Measurements from ENCODE around the gene PODNL1. TPM values are rescaled to one million over a fixed set of nuclear protein-coding genes. Genes with fewer than 3 reads are reported as not detected.

Gene PODNL1
- total and polyA plus RNA-seq, 10 of the 15 experiments (the other 5 are each of a cell fraction or from before 2014, with no cell fraction given) = 0.04 to 0.44 TPM; not detected in 8

GRCh38 chr19:13952154-13952930 is 14.1 kb upstream of the PODNL1 start, which contains the start of gene DCAF15 (continued):
- no peak for TF ChIP-seq SMAD1 (IDR thresholded peaks at IDR 0.05; ENCODE audit: low read depth, partially characterized antibody)
- TF ChIP-seq EGR1 (IDR thresholded peaks at IDR 0.05; ENCODE audit: borderline replicate concordance in 1 of 2, low read depth in 2 of 2, low read length in 2 of 2) = peak in 1 of 2 experiments; percentile 69; a peak in 1 of 3 replicates
- peak; percentile 96 for TF ChIP-seq KLF5 (IDR thresholded peaks at IDR 0.05; ENCODE audit: partially characterized antibody)
- TF ChIP-seq BCL11A (IDR thresholded peaks at IDR 0.05; ENCODE audit: low read depth, low read length) = no peak
- peak; percentile 97 for TF ChIP-seq CHD2 (IDR thresholded peaks at IDR 0.05; ENCODE audit: borderline replicate concordance, low read depth, low read length)
- no peak for TF ChIP-seq RFX5 (IDR thresholded peaks at IDR 0.05; ENCODE audit: low read depth, low read length)
- no peak for TF ChIP-seq CBX3 (IDR thresholded peaks at IDR 0.05; ENCODE audit: borderline replicate concordance, low read depth)
- no peak for TF ChIP-seq CHD1 (IDR thresholded peaks at IDR 0.05; ENCODE audit: low read depth, low read length)
- TF ChIP-seq BACH1 (IDR thresholded peaks at IDR 0.05; ENCODE audit: borderline replicate concordance) = no peak
- TF ChIP-seq MEF2A (IDR thresholded peaks at IDR 0.05; ENCODE audit: insufficient read depth, low read depth, low read length) = no peak
- TF ChIP-seq RAD51 (IDR thresholded peaks at IDR 0.05) = no peak
- TF ChIP-seq JUND (IDR thresholded peaks at IDR 0.05; ENCODE audit: low read depth, low read length) = no peak
- no peak for TF ChIP-seq SRF (IDR thresholded peaks at IDR 0.05; ENCODE audit: low read depth in 2 of 2, low read length in 2 of 2)
- peak; percentile 100 for TF ChIP-seq PKNOX1 (IDR thresholded peaks at IDR 0.05)
- 0 out of 2 replicates have a peak, but pooled peaks have one; percentile 14 for TF ChIP-seq HCFC1 (IDR thresholded peaks at IDR 0.05; ENCODE audit: low read length)
- TF ChIP-seq ATF7 (IDR thresholded peaks at IDR 0.05; ENCODE audit: low read depth) = peak; percentile 27; the same call in 1 of the 2 replicates
- TF ChIP-seq IRF4 (IDR thresholded peaks at IDR 0.05; ENCODE audit: low read depth, low read length) = no peak
- TF ChIP-seq PBX3 (IDR thresholded peaks at IDR 0.05; ENCODE audit: insufficient replicate concordance, low read depth, low read length) = peak; percentile 98
- TF ChIP-seq POU2F2 (IDR thresholded peaks at IDR 0.05; ENCODE audit: borderline replicate concordance, low read depth, low read length) = peak; percentile 8; the same call in 1 of the 3 replicates
- no peak for TF ChIP-seq MTA3 (IDR thresholded peaks at IDR 0.05; ENCODE audit: borderline replicate concordance, low read length)
- TF ChIP-seq RBBP5 (conservative IDR thresholded peaks at IDR 0.05) = no peak
- no peak for TF ChIP-seq ZBED1 (IDR thresholded peaks at IDR 0.05; ENCODE audit: borderline replicate concordance)
- no peak for TF ChIP-seq IKZF1 (conservative IDR thresholded peaks at IDR 0.05)
- no peak for TF ChIP-seq CTCF (IDR thresholded peaks at IDR 0.05 in 2 of 3, conservative IDR thresholded peaks at IDR 0.05 in 1 of 3; ENCODE audit: control insufficient read depth in 2 of 3, extremely low read depth in 1 of 3, insufficient read depth in 1 of 3, low read depth in 3 of 3, low read length in 3 of 3)
- TF ChIP-seq NFXL1 (IDR thresholded peaks at IDR 0.05; ENCODE audit: borderline replicate concordance) = no peak
- no peak for TF ChIP-seq ZNF24 (IDR thresholded peaks at IDR 0.05)
- TF ChIP-seq POLR2A (IDR thresholded peaks at IDR 0.05; ENCODE audit: low read depth, low read length) = peak; percentile 87
- TF ChIP-seq ELK1 (IDR thresholded peaks at IDR 0.05; ENCODE audit: low read depth, low read length) = peak; percentile 91
